Effector memory CD4-positive, alpha-beta T cell (primary cell): Measurements from ENCODE around the gene SPATA25.

Source experiments
- DNase-seq, 3 donors: peaks; one replicate each; pipeline ENCODE4 v3.0.0-alpha.2; 2020
- H3K27ac ChIP-seq: 2 replicates; pipeline ENCODE4 v1.7.0; 2013; ENCODE audit warnings: mild to moderate bottlenecking, low read length, moderate library complexity; ENCODE audit not compliant: insufficient read depth, poor library complexity, severe bottlenecking
- H3K27me3 ChIP-seq: replicated peaks from 2 replicates; pipeline ENCODE4 v1.7.0; 2013; ENCODE audit warnings: mild to moderate bottlenecking, low read length; ENCODE audit not compliant: insufficient read depth, control insufficient read depth, poor library complexity, severe bottlenecking
- H3K36me3 ChIP-seq: 2 replicates; pipeline ENCODE4 v1.7.0; 2013; ENCODE audit warnings: mild to moderate bottlenecking, low read length, moderate library complexity; ENCODE audit not compliant: control insufficient read depth, insufficient read depth
- H3K4me1 ChIP-seq: 2 replicates; pipeline ENCODE4 v1.7.0; 2013; ENCODE audit warnings: low read length, mild to moderate bottlenecking; ENCODE audit not compliant: control insufficient read depth, insufficient read depth, poor library complexity, severe bottlenecking
- H3K4me3 ChIP-seq: 2 replicates; pipeline ENCODE4 v1.7.0; 2013; ENCODE audit warnings: low read length, low read depth, mild to moderate bottlenecking; ENCODE audit not compliant: insufficient read depth, poor library complexity, severe bottlenecking
- H3K9me3 ChIP-seq: 2 replicates; pipeline ENCODE4 v1.7.0; 2013; ENCODE audit warnings: mild to moderate bottlenecking, low read length, moderate library complexity; ENCODE audit not compliant: control insufficient read depth

The SPATA25 gene

GRCh38 chr20:45850926-45851325 lies 36.5 kb downstream of the SPATA25 start:
- Histone ChIP-seq H3K4me1 (peaks cover 7% of the 10 kb centered on the region), H3K27me3 (no peaks in the 10 kb centered on the region), H3K36me3 (peaks cover 19% of the 10 kb centered on the region), H3K9me3 (no peaks in the 10 kb centered on the region), H3K4me3 (no peak overlapping the region), H3K27ac (no peak overlapping the region)
- no peak for DNase-seq

- H3K9me3 ChIP-seq: no peaks in the 10 kb centered on the region
- DNase-seq: no peak
- H3K36me3 ChIP-seq: peaks cover 26% of the 10 kb centered on the region
- H3K27me3 ChIP-seq: no peaks in the 10 kb centered on the region
- H3K4me3 ChIP-seq: no peak overlapping the region
- no peak overlapping the region for H3K27ac ChIP-seq
- peaks cover 4% of the 10 kb centered on the region for H3K4me1 ChIP-seq
Measured at GRCh38 chr20:45850238-45850637, 37.2 kb downstream of the SPATA25 start.

- peaks cover 36% of the 10 kb centered on the region for H3K36me3 ChIP-seq
- H3K27me3 ChIP-seq: no peaks in the 10 kb centered on the region
- H3K27ac ChIP-seq: no peak overlapping the region
Measured at GRCh38 chr20:45848969-45849582, 38.3 kb downstream of the SPATA25 start.

GRCh38 chr20:45848421-45848820 lies 39.0 kb downstream of the SPATA25 start:
- DNase-seq: no peak
- no peak overlapping the region for H3K4me3 ChIP-seq
- H3K4me1 ChIP-seq: no peaks in the 10 kb centered on the region
- H3K27me3 ChIP-seq: no peaks in the 10 kb centered on the region
- no peaks in the 10 kb centered on the region for H3K9me3 ChIP-seq
- peaks cover 42% of the 10 kb centered on the region for H3K36me3 ChIP-seq
- H3K27ac ChIP-seq: no peak overlapping the region

More at GRCh38 chr20:45848969-45849582, 38.3 kb downstream of the SPATA25 start:
- Histone ChIP-seq H3K4me1 (no peaks in the 10 kb centered on the region), H3K9me3 (no peaks in the 10 kb centered on the region), H3K4me3 (no peak overlapping the region)
- DNase-seq: no peak

GRCh38 chr20:45845452-45845851 lies 42.0 kb downstream of the SPATA25 start:
- no peak for DNase-seq
- Histone ChIP-seq H3K27me3 (no peaks in the 10 kb centered on the region), H3K36me3 (peaks cover 61% of the 10 kb centered on the region), H3K4me1 (no peaks in the 10 kb centered on the region), H3K4me3 (no peak overlapping the region), H3K9me3 (no peaks in the 10 kb centered on the region), H3K27ac (no peak overlapping the region)

GRCh38 chr20:45843506-45843905 lies 43.9 kb downstream of the SPATA25 start:
- DNase-seq: no peak
- Histone ChIP-seq H3K27ac (no peak overlapping the region), H3K4me3 (no peak overlapping the region), H3K36me3 (peaks cover 60% of the 10 kb centered on the region), H3K27me3 (no peaks in the 10 kb centered on the region), H3K4me1 (no peaks in the 10 kb centered on the region), H3K9me3 (no peaks in the 10 kb centered on the region)

GRCh38 chr20:45842169-45842812 lies 45.1 kb downstream of the SPATA25 start:
- H3K27ac ChIP-seq: no peak overlapping the region
- no peaks in the 10 kb centered on the region for H3K9me3 ChIP-seq
- H3K4me1 ChIP-seq: no peaks in the 10 kb centered on the region
- no peak for DNase-seq
- H3K36me3 ChIP-seq: peaks cover 54% of the 10 kb centered on the region
- no peak overlapping the region for H3K4me3 ChIP-seq
- no peaks in the 10 kb centered on the region for H3K27me3 ChIP-seq

- no peak overlapping the region for H3K27ac ChIP-seq
- H3K27me3 ChIP-seq: no peaks in the 10 kb centered on the region
- no peak overlapping the region for H3K4me3 ChIP-seq
- no peak for DNase-seq
- peaks cover 53% of the 10 kb centered on the region for H3K36me3 ChIP-seq
- no peaks in the 10 kb centered on the region for H3K4me1 ChIP-seq
- H3K9me3 ChIP-seq: no peaks in the 10 kb centered on the region
Measured at GRCh38 chr20:45841407-45842129, 45.9 kb downstream of the SPATA25 start.

GRCh38 chr20:45840700-45841198 lies 46.7 kb downstream of the SPATA25 start:
- Histone ChIP-seq H3K36me3 (peaks cover 45% of the 10 kb centered on the region), H3K27me3 (no peaks in the 10 kb centered on the region)
- DNase-seq: no peak

GRCh38 chr20:45836841-45837240 lies 50.6 kb downstream of the SPATA25 start:
- H3K27ac ChIP-seq: no peak overlapping the region
- H3K27me3 ChIP-seq: no peaks in the 10 kb centered on the region
- no peaks in the 10 kb centered on the region for H3K9me3 ChIP-seq
- H3K4me3 ChIP-seq: no peak overlapping the region
- DNase-seq: no peak
- peaks cover 9% of the 10 kb centered on the region for H3K36me3 ChIP-seq
- H3K4me1 ChIP-seq: peaks cover 8% of the 10 kb centered on the region

More at GRCh38 chr20:45840700-45841198, 46.7 kb downstream of the SPATA25 start:
- no peaks in the 10 kb centered on the region for H3K4me1 ChIP-seq
- H3K9me3 ChIP-seq: no peaks in the 10 kb centered on the region
- H3K4me3 ChIP-seq: no peak overlapping the region
- no peak overlapping the region for H3K27ac ChIP-seq
